HG03439 (cell line): ENCODE results near the gene CX3CR1.
A peak's percentile ranks its signal among the peaks of the same experiment; 100 is the strongest.

Source experiments
- ATAC-seq: cut with Tn5 transposase; IDR thresholded peaks from one replicate; pipeline ENCODE4 v1.9.1; 2021; ENCODE audit warnings: mild to moderate bottlenecking, moderate library complexity; ENCODE audit not compliant: unreplicated experiment

The CX3CR1 gene

DNA sequence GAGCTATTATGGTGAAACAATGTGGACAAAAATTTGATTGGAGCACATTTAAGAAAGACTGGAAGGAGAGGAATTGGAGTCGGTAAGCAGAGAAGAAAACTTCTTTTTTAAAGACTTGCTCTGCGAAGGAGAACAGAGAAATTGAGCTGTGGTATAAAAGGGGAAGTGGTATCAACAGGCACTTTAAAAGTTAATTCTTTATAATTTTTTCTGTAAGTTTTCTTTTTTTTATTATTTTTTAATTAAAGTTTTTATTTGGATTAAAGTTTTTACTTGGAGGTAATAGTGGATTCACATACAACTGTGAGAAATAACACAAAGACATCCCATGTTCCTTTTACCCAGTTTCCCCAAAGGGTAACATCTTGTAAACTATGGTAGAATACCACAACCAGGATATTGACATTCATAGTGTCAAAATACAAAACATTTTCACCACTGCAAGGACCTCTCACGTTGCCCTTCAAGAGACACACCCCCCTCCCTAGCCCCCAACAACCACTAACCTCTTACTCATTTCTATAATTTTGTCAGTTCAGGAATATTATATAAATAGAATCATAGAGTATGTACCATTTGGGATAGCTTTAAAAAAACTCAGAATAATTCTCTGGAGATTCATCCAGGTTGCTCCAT lies 53.6 kb downstream of the CX3CR1 start:
- no peak for ATAC-seq

DNA sequence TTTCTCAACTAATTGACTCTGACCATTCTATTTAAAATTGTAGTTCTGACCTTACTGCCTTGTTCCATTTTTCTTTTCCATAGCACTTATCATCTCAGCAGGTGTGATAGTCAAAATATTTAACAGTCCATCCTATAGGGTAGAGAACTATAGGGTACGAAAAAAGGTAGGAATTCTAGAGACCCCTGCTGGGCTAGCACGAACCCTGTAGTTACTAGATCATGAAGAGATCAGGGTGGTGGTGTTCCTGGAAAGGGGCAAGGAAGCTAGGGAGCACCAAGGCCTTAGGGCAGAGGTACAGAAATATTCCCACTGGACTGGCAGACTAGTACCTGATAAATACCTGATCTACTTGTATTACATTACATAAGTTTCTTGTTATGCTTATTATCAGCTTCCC lies 55.5 kb downstream of the CX3CR1 start:
- no peak for ATAC-seq

DNA sequence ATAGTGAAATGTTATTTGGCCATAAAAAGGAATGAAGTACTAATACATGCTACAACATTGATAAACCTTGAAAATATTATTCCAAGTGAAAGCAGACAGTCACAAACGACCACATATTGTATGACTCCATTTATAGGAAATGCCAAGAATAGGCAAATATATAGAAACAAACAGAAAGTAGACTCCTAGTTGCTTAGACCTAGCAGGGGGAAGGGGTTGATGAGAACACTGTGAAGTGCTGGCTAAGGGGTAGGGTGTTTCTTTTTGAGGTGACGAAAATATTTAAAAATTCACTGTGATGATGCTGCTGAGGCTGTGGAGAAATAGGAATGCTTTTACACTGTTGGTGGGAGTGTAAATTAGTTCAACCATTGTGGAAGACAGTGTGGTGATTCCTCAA lies 56.9 kb downstream of the CX3CR1 start:
- no peak for ATAC-seq

GRCh38 chr3:39222462-39222861 lies 57.4 kb downstream of the CX3CR1 start:
- ATAC-seq: no peak

- ATAC-seq: no peak
Measured at GRCh38 chr3:39221141-39221530, 58.7 kb downstream of the CX3CR1 start.

GRCh38 chr3:39220407-39221140 lies 59.3 kb downstream of the CX3CR1 start:
- no peak for ATAC-seq

DNA sequence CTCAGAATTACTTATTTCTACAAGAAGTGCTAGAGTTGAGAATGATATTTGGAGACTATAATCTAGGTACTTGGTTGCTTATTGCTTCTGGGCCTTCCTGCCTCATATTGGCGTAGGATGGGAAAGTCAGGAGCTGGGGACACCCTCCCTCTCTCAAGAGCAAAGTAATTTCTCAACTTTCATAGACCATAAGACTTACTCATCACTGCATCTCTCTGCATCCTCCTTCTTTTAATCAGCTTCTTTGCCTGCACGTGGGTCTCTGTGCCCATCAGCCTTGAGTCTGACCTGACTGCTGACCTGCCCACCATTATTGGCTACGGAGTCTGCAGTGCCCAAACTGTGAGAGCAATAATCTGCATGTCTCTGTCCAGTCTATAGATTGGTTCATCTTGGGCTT lies 60.1 kb downstream of the CX3CR1 start:
- no peak for ATAC-seq

- peak; percentile 95 for ATAC-seq
Measured at GRCh38 chr3:39216176-39216790, 63.6 kb downstream of the CX3CR1 start.

DNA sequence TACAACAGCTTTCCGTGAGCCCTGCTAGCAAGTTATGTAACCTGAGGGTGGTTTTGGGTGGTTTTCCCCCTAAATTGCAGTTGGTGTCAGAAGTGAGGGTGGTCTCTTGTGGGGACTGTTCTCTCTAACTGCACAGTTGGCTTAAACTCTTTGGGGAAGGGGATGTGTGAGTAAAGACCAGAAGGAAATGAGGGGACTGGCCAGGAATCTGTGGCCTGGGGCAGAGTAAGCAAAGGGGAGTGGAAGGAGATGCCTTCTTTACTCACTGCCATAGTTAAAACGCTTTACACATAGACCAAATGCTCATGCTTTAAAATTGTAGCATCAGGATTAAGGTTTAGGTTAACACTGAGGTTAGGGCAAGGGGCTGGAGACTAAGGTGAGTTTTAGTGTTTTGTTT lies 66.2 kb downstream of the CX3CR1 start:
- ATAC-seq: no peak
